Stimulated activated CD8-positive, alpha-beta memory T cell treated with anti-CD3 and anti-CD28 coated beads, Interleukin-12 subunit alpha, Interleukin-12 subunit beta, amount 100 ng/mL, for 1 hour (primary cell): Measurements from ENCODE around the gene NFIL3.

Experiments used
- DNase-seq: peaks from one replicate; pipeline ENCODE4 v3.0.0-alpha.2; 2020; ENCODE audit warnings: low read depth

NFIL3 gene

GRCh38 chr9:91359734-91360470 lies 63.7 kb downstream of the NFIL3 start:
- no peak for DNase-seq

GRCh38 chr9:91359083-91359482 lies 64.5 kb downstream of the NFIL3 start:
- DNase-seq = no peak
